OCI-LY7 (cell line): ENCODE results near the gene IFI30. TPM values are rescaled to one million over a fixed set of nuclear protein-coding genes. Genes with fewer than 3 reads are reported as not detected.
"Not testable (repeated sequence)": the region's sequence is repeated elsewhere in the genome, so short reads cannot be mapped to it uniquely, and the experiment has no call there.

ENCODE experiments used
- BruUV-seq: library from RNA; stranded (reverse); fragments of 400-500 nt; replicated peaks from 2 replicates; lab custom pipeline; 2021; lab: Mats Ljungman, UMichigan
- CTCF ChIA-PET: fragments of 300-600 bp; sonication (Branson Sonifier 250); formaldehyde crosslinking; loops from one replicate; lab custom pipeline; 2022; ENCODE audit warnings: antibody characterized with exemption; ENCODE audit not compliant: unreplicated experiment; lab: Charles Lee
- POLR2A ChIA-PET: fragments of 300-600 bp; sonication (Branson Sonifier 250); formaldehyde crosslinking; loops from one replicate; lab custom pipeline; 2022; ENCODE audit warnings: antibody characterized with exemption; lab: Charles Lee
- DNase-seq: peaks from one replicate; pipeline ENCODE4 v3.0.0-alpha.2; 2015; ENCODE audit warnings: low spot score
- H2AFZ ChIP-seq: fragments of 200-600 bp; sonication (generic), shearing (Covaris generic); 2 replicates; pipeline ENCODE4 v1.6.1; 2014; ENCODE audit warnings: mild to moderate bottlenecking, antibody characterized with exemption, low read length, moderate library complexity
- H3K27ac ChIP-seq: fragments of 200-600 bp; sonication (generic); 2 replicates; pipeline ENCODE4 v1.5.1; 2014; ENCODE audit warnings: mixed run types, low read depth, mild to moderate bottlenecking, moderate library complexity, low read length, inconsistent platforms; ENCODE audit not compliant: poor library complexity, severe bottlenecking
- H3K36me3 ChIP-seq: fragments of 200-600 bp; sonication (generic); 2 replicates; pipeline ENCODE4 v1.6.1; 2014; ENCODE audit warnings: mild to moderate bottlenecking, antibody characterized with exemption, low read length, moderate library complexity, mixed read lengths; ENCODE audit not compliant: insufficient read depth
- H3K4me1 ChIP-seq: fragments of 200-600 bp; sonication (generic); 2 replicates; pipeline ENCODE4 v1.5.1; 2014; ENCODE audit warnings: mild to moderate bottlenecking, low read length; ENCODE audit not compliant: insufficient read depth, poor library complexity, severe bottlenecking
- H3K4me2 ChIP-seq: fragments of 200-600 bp; sonication (generic); 2 replicates; pipeline ENCODE4 v1.6.1; 2014; ENCODE audit warnings: mild to moderate bottlenecking, low read length
- H3K4me3 ChIP-seq: fragments of 200-600 bp; sonication (generic); 2 replicates; pipeline ENCODE4 v1.5.1; 2014; ENCODE audit warnings: mild to moderate bottlenecking, low read depth, low read length; ENCODE audit not compliant: poor library complexity, severe bottlenecking
- H3K79me2 ChIP-seq: fragments of 200-600 bp; sonication (generic); 2 replicates; pipeline ENCODE4 v1.6.1; 2016; ENCODE audit warnings: low read depth, mild to moderate bottlenecking, low read length, moderate library complexity, mixed read lengths; ENCODE audit not compliant: insufficient read depth
- H3K9me2 ChIP-seq: fragments of 200-600 bp; sonication (generic); 2 replicates; pipeline ENCODE4 v1.6.1; 2016; ENCODE audit warnings: mild to moderate bottlenecking, low read length, mixed read lengths; ENCODE audit not compliant: insufficient read depth
- H3K9me3 ChIP-seq: fragments of 200-600 bp; sonication (generic); 2 replicates; pipeline ENCODE4 v1.6.1; 2014; ENCODE audit warnings: mild to moderate bottlenecking, mixed run types, low read length, mixed read lengths
- H4K20me1 ChIP-seq: fragments of 200-600 bp; sonication (generic); 2 replicates; pipeline ENCODE4 v1.6.1; 2014; ENCODE audit warnings: mild to moderate bottlenecking, antibody characterized with exemption, low read length, moderate library complexity, mixed read lengths; ENCODE audit not compliant: insufficient read depth
- EZH2phosphoT487 ChIP-seq: fragments of 200-600 bp; sonication (generic); IDR thresholded peaks from 2 replicates; pipeline ENCODE4 v1.6.1; 2018; ENCODE audit warnings: low read depth, borderline replicate concordance, mild to moderate bottlenecking, mixed run types, antibody characterized with exemption, low read length, moderate library complexity, mixed read lengths
- intact Hi-C: fragments of 100-400 bp; cut with micrococcal nuclease; formaldehyde crosslinking; loops from one replicate; pipeline ENCODE4 v1.10.0; 2022; ENCODE audit not compliant: unreplicated experiment
- total RNA-seq, 2 experiments: library from RNA; depleted of rRNA in 1 of 2; stranded (reverse); fragments of >200 nt in 1 of 2; shearing (Covaris generic) in 1 of 2; gene quantifications; 2 replicates each; pipeline ENCODE4 v1.2.3, GENCODE V29; 2014 to 2022
- TF ChIP-seq, protein P1 (sequence below): fragments of 200-600 bp; sonication (generic); conservative IDR thresholded peaks from 2 replicates; pipeline ENCODE4 v1.5.1; 2014; ENCODE audit warnings: mild to moderate bottlenecking, antibody characterized with exemption, low read length, moderate library complexity, mixed read lengths

Gene IFI30
- total RNA-seq, 2 experiments from 2014 or later, result 170 to 195 TPM

DNA sequence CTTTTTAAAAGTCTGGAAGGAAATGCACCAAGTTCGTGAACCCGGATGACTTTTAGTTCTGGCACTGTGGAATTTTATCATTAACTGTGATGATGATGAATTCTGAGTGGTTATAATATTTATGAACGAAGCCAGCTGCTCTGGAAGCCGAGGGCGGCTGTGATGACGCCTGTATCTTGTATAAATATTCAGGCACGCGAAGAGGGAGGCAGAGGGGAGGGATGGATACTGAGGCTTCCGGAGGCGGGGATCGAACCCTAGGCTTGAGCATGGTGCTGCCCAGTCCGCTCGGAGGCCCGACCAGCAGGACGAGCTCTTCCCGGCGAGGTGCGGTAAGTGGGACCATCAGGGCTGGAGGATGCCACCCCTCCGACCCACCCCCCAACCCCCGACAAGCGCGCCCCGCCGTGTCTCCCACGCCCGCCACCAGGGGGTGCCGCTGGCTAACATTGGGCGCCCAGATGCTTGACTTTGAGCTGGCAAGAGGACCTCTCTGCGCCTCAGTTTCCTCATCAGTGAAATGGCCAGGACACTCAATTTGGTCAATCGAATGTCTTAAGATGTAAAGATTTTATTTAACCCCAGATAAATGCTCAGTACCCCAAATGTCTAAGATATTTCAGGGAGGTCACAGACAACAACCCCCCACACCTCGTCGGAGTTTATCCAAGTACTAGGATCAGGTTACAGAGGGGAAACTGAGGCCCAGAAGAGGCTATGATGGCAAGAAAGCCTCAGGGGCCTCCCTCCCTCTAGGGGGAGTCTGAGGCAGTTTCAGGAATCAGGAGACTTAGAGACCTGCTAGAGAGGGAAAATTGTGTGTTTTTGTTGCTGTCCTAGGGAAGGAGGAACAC lies 34.7 kb downstream of the IFI30 start:
- H3K36me3 ChIP-seq, result no peaks in the 10 kb centered on the region
- H2AFZ ChIP-seq, result no peak overlapping the region
- H4K20me1 ChIP-seq, result no peaks in the 10 kb centered on the region
- H3K4me2 ChIP-seq, result no peak overlapping the region
- H3K79me2 ChIP-seq, result peaks cover 11% of the 10 kb centered on the region
- ChIA-PET CTCF (interaction anchor here (0.6 to 1.2 kb wide), 4 partner anchors 44 to 120 kb away, joined by 3 to 10 read pairs (median 5); no protein-coding TSS in a partner anchor), POLR2A (interaction anchor here (0.6 to 1.3 kb wide), 2 partner anchors 45 to 51 kb away, joined by 4 read pairs; no protein-coding TSS in a partner anchor)
- peaks cover 15% of the 10 kb centered on the region for H3K4me1 ChIP-seq
- no peak overlapping the region for H3K4me3 ChIP-seq
- no peaks in the 10 kb centered on the region for H3K9me3 ChIP-seq
- intact Hi-C loops, result loop anchor here (1.0 kb wide), 2 partner anchors 43 to 202 kb away; no protein-coding TSS in a partner anchor
- no peak overlapping the region for H3K27ac ChIP-seq
- BruUV-seq, result no TSS peak
- no peaks in the 10 kb centered on the region for H3K9me2 ChIP-seq
- DNase-seq, result peak; percentile 62
- TF ChIP-seq EZH2phosphoT487, result no peak
- TF ChIP-seq, protein P1, sequence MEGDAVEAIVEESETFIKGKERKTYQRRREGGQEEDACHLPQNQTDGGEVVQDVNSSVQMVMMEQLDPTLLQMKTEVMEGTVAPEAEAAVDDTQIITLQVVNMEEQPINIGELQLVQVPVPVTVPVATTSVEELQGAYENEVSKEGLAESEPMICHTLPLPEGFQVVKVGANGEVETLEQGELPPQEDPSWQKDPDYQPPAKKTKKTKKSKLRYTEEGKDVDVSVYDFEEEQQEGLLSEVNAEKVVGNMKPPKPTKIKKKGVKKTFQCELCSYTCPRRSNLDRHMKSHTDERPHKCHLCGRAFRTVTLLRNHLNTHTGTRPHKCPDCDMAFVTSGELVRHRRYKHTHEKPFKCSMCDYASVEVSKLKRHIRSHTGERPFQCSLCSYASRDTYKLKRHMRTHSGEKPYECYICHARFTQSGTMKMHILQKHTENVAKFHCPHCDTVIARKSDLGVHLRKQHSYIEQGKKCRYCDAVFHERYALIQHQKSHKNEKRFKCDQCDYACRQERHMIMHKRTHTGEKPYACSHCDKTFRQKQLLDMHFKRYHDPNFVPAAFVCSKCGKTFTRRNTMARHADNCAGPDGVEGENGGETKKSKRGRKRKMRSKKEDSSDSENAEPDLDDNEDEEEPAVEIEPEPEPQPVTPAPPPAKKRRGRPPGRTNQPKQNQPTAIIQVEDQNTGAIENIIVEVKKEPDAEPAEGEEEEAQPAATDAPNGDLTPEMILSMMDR, result peak; percentile 85

DNA sequence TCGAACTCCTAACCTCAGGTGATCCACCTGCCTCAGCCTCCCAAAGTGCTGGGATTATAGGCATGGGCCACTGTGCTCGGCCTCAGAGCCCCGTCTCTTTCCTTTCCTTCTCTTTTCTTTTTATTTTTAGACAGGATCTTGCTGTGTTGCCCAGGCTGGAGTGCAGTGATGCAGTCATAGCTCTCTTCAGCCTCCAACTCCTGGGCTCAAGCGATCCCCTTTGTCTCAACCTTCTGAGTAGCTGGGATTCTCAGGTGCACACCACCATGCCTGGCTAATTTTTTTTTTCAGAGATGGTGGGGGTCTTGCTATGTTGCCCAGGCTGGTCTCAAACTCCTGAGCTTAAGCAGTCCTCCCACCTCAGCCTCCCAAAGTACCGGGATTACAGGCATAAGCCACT lies 36.3 kb downstream of the IFI30 start:
- H3K27ac ChIP-seq, H3K36me3 ChIP-seq, H3K9me2 ChIP-seq, intact Hi-C loops, DNase-seq, H3K4me2 ChIP-seq, H3K4me3 ChIP-seq, H3K79me2 ChIP-seq, CTCF ChIA-PET, H2AFZ ChIP-seq, H3K9me3 ChIP-seq, BruUV-seq, H4K20me1 ChIP-seq: not testable (repeated sequence)
- POLR2A ChIA-PET, result interaction anchor here (1.0 to 1.2 kb wide), 2 partner anchors 40 to 44 kb away, joined by 4 to 5 read pairs; no protein-coding TSS in a partner anchor
- H3K4me1 ChIP-seq, result peaks cover 15% of the 10 kb centered on the region

DNA sequence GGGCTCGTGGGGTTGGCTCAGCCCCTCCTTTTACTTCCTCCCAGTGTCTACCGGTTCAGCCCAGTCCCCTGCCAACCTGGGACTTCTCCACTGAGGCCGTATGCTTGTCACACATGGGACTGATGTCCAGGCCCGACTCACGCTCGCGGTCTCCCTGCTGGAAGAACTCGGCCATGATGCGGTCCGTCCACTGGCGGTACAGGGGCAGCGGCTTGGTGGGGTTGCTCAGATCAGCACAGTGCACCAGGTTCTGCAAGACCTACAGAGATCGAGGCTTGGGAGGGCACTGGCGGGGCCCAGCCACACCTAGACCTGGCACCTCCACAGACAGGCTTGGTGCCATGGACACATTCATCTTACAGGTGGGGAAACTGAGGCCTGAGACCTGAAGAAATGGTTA lies 38.1 kb downstream of the IFI30 start:
- Histone ChIP-seq H3K4me2 (no peak overlapping the region), H3K4me3 (no peak overlapping the region), H3K4me1 (peaks cover 3% of the 10 kb centered on the region), H2AFZ (no peak overlapping the region), H4K20me1 (no peaks in the 10 kb centered on the region), H3K9me2 (no peaks in the 10 kb centered on the region), H3K36me3 (no peaks in the 10 kb centered on the region), H3K79me2 (no peaks in the 10 kb centered on the region), H3K9me3 (no peaks in the 10 kb centered on the region), H3K27ac (no peak overlapping the region)
- no TSS peak for BruUV-seq
- CTCF ChIA-PET, result no interaction called here
- POLR2A ChIA-PET, result no interaction called here
- DNase-seq, result no peak
- intact Hi-C loops, result no loop called here
- TF ChIP-seq, protein P1, result no peak
- no peak for TF ChIP-seq EZH2phosphoT487
